GM19035 (cell line): ENCODE results near the gene SSU72.
"Not testable (repeated sequence)": the region's sequence is repeated elsewhere in the genome, so short reads cannot be mapped to it uniquely, and the experiment has no call there.

Experiments
- ATAC-seq: cut with Tn5 transposase; IDR thresholded peaks from one replicate; pipeline ENCODE4 v1.9.1; 2021; ENCODE audit not compliant: unreplicated experiment

Gene SSU72

GRCh38 chr1:1509465-1509850 is 65.2 kb downstream of the SSU72 start:
- ATAC-seq: not testable (repeated sequence)

DNA sequence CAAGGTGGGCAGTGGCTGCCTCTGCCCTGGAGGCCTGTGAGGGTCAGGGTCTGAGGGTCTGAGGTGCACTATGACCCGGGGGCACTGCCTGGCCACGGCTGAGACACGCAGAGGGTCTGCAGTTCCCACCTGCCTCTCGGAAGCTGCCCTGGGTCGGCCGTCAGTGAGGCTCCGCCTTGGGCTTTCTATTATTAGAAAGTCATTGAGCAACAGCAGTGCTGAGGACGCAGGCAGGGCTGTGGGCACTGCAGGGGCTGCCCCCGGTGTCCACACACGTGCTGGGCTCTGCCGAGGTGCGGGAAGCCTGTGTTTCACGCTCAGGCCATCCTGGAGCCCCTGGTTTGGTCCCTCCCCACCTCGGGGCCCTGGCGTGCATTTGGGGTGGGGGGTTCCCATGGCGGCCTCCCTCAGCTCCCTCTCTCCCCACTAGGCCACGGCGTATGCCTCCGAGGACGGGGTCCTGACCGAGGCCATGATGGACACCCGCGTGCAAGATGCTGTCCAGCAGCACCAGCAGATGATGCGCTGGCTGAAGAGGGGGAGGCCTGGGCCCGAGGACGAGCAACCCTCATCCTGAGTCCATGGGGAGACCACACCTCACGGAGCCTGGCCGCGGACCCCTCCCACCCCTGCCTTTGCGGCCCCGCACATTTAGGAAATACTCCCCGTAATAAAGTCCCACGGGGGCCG is 65.7 kb downstream of the SSU72 start:
- not testable (repeated sequence) for ATAC-seq

GRCh38 chr1:1507305-1507704 is 67.4 kb downstream of the SSU72 start:
- ATAC-seq: no peak

GRCh38 chr1:1505801-1506200 is 68.9 kb downstream of the SSU72 start:
- ATAC-seq: not testable (repeated sequence)

DNA sequence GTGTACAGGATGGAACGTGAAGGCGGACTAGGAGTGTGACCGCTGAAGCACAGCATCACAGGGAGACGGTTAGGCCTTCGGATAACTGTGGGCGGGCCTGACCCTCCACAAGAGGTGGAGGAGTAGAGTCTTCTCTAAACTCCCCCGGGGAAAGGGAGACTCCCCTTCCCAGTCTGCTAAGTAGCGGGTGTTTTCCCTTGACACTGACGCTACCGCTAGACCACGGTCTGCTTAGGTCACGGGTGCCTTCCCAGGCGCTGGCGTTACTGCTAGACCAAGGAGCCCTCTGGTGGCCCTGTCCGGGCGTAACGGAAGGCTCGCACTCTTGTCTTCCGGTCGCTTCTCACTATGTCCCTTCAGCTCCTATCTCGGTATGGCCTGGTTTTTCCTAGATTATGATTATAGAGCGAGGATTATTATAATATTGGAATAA is 69.3 kb downstream of the SSU72 start:
- peak; percentile 65 for ATAC-seq

DNA sequence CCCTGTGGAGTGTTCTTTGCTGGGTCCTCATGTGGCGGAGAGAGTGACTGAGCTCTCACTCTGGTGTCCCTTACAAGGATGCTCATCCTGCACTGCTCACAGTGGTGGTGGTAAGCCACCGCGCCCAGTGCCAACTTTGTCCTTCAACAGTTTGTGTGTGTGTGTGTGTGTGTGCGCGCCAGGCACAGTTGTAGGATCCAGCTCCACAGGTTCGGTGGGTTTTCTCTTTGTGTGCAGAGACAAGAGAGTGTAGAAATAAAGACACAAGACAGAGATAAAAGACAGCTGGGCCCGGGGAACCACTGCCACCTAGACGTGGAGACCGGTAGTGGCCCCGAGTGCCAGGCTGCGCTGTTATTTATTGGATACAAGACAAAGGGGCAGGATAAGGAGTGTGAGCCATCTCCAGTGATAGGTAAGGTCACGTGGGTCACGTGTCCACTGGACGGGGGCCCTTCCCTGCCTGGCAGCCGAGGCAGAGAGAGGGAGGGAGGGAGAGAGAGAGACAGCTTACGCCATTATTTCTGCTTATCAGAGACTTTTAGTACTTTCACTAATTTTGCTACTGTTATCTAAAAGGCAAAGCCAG is 69.8 kb downstream of the SSU72 start:
- not testable (repeated sequence) for ATAC-seq

- not testable (repeated sequence) for ATAC-seq
Measured at GRCh38 chr1:1495461-1495975, 79.1 kb downstream of the SSU72 start.

DNA sequence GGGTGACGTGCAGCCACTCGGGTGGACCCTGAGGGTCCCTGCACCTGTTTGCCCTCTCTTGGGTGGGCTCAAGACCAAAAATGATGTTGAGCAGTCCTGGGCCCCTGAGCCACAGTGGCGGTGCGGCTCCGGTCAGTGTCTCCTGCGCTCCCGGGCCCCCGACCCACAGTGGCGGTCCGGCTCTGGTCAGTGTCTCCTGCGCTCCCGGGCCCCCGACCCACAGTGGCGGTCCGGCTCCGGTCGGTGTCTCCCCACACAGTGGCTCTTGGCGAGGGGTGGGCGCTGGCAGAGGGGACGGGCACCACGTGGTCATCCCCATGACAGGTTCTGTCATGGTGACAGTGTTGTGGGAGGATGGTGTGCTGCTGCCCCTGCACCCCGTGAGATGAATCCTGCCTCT is 80.4 kb downstream of the SSU72 start:
- ATAC-seq: not testable (repeated sequence)
